ENCODE measurements around the gene GNAQ.

Gene GNAQ

GRCh38 chr9:78003730-78004129 is 27.9 kb downstream of the GNAQ start:
- no peak for DNase-seq (ENCODE audit: low read depth in 2 of 2)

- DNase-seq (ENCODE audit: low read depth in 2 of 2) = no peak
Measured at GRCh38 chr9:78001946-78002731, 29.5 kb downstream of the GNAQ start.

- no peak for DNase-seq (ENCODE audit: low read depth in 2 of 2)
Measured at GRCh38 chr9:78000221-78000620, 31.4 kb downstream of the GNAQ start.

GRCh38 chr9:77999231-77999631 is 32.4 kb downstream of the GNAQ start:
- DNase-seq (ENCODE audit: low read depth in 2 of 2) = no peak

- no peak for DNase-seq (ENCODE audit: low read depth in 2 of 2)
Measured at GRCh38 chr9:77997611-77998284, 33.9 kb downstream of the GNAQ start.

- no peak for DNase-seq (ENCODE audit: low read depth in 2 of 2)
Measured at GRCh38 chr9:77996696-77997095, 34.9 kb downstream of the GNAQ start.

GRCh38 chr9:77991191-77991590 is 40.4 kb downstream of the GNAQ start:
- no peak for DNase-seq (ENCODE audit: low read depth in 2 of 2)

- DNase-seq (ENCODE audit: low read depth in 2 of 2) = no peak
Measured at GRCh38 chr9:77989909-77990308, 41.7 kb downstream of the GNAQ start.

GRCh38 chr9:77989458-77989857 is 42.2 kb downstream of the GNAQ start:
- DNase-seq (ENCODE audit: low read depth in 2 of 2) = no peak

GRCh38 chr9:77988630-77989029 is 43.0 kb downstream of the GNAQ start:
- no peak for DNase-seq (ENCODE audit: low read depth in 2 of 2)

- DNase-seq (ENCODE audit: low read depth in 2 of 2) = no peak
Measured at GRCh38 chr9:77987880-77988525, 43.6 kb downstream of the GNAQ start.

GRCh38 chr9:77987081-77987656 is 44.4 kb downstream of the GNAQ start:
- no peak for DNase-seq (ENCODE audit: low read depth in 2 of 2)

- DNase-seq (ENCODE audit: low read depth in 2 of 2) = no peak
Measured at GRCh38 chr9:77985996-77986395, 45.6 kb downstream of the GNAQ start.

GRCh38 chr9:77983320-77983662 is 48.3 kb downstream of the GNAQ start:
- DNase-seq (ENCODE audit: low read depth in 2 of 2) = no peak

- DNase-seq (ENCODE audit: low read depth in 2 of 2) = no peak
Measured at GRCh38 chr9:77982581-77983319, 48.9 kb downstream of the GNAQ start.

GRCh38 chr9:77981907-77982306 is 49.7 kb downstream of the GNAQ start:
- DNase-seq (ENCODE audit: low read depth in 2 of 2) = no peak

GRCh38 chr9:77981332-77981731 is 50.3 kb downstream of the GNAQ start:
- no peak for DNase-seq (ENCODE audit: low read depth in 2 of 2)

- no peak for DNase-seq (ENCODE audit: low read depth in 2 of 2)
Measured at GRCh38 chr9:77980622-77981021, 51.0 kb downstream of the GNAQ start.

GRCh38 chr9:77978086-77978781 is 53.4 kb downstream of the GNAQ start:
- DNase-seq (ENCODE audit: low read depth in 2 of 2) = no peak

GRCh38 chr9:77977210-77977611 is 54.4 kb downstream of the GNAQ start:
- DNase-seq (ENCODE audit: low read depth in 2 of 2) = peak in 1 of 2 donors; percentile 21

GRCh38 chr9:77975806-77976205 is 55.8 kb downstream of the GNAQ start:
- no peak for DNase-seq (ENCODE audit: low read depth in 2 of 2)

Measured in stimulated activated CD8-positive, alpha-beta memory T cell treated with anti-CD3 and anti-CD28 coated beads, Interleukin-2, amount 100 ng/mL, for 1 hour (primary cell).